NT2/D1 (cell line): Measurements from ENCODE around the gene DNAH17.

Experiments used
- DNase-seq: peaks from one replicate; pipeline ENCODE4 v3.0.0-alpha.2; 2011; ENCODE audit warnings: low read depth, low spot score
- H3K27me3 ChIP-seq: 2 replicates; pipeline ENCODE4 v1.6.0; 2011; ENCODE audit warnings: mild to moderate bottlenecking; ENCODE audit not compliant: insufficient read length, insufficient read depth
- H3K36me3 ChIP-seq: 2 replicates; pipeline ENCODE4 v1.6.1; 2011; ENCODE audit warnings: mild to moderate bottlenecking, low read length, mixed read lengths; ENCODE audit not compliant: insufficient read depth, insufficient read length
- H3K4me1 ChIP-seq: 2 replicates; pipeline ENCODE4 v1.5.1; 2011; ENCODE audit not compliant: insufficient read depth, insufficient read length
- H3K4me3 ChIP-seq: 2 replicates; pipeline ENCODE4 v1.5.1; 2011; ENCODE audit warnings: low read depth; ENCODE audit not compliant: insufficient read length
- H3K9ac ChIP-seq: 2 replicates; pipeline ENCODE4 v1.6.0; 2011; ENCODE audit warnings: low read depth; ENCODE audit not compliant: insufficient read length
- H3K9me3 ChIP-seq: 2 replicates; pipeline ENCODE4 v1.5.1; 2011; ENCODE audit warnings: mild to moderate bottlenecking, low read length; ENCODE audit not compliant: insufficient read depth
- SUZ12 ChIP-seq: IDR thresholded peaks from 2 replicates; pipeline ENCODE4 v1.6.1; 2011; ENCODE audit not compliant: insufficient read length, insufficient read depth; ENCODE audit errors: extremely low read depth
- YY1 ChIP-seq: IDR thresholded peaks from 2 replicates; pipeline ENCODE4 v1.6.1; 2011; ENCODE audit not compliant: insufficient read length, insufficient read depth
- ZNF274 ChIP-seq: IDR thresholded peaks from 2 replicates; pipeline ENCODE4 v1.6.1; 2011; ENCODE audit warnings: mild to moderate bottlenecking, low read depth, low read length

The DNAH17 gene

GRCh38 chr17:78548725-78549124 lies 28.5 kb downstream of the DNAH17 start:
- Histone ChIP-seq H3K36me3 (no peaks in the 10 kb centered on the region), H3K4me3 (no peak overlapping the region), H3K27me3 (peaks cover 2% of the 10 kb centered on the region), H3K9ac (no peak overlapping the region), H3K4me1 (no peaks in the 10 kb centered on the region), H3K9me3 (peaks cover 3% of the 10 kb centered on the region; the same call in 1 of the 2 replicates)
- TF ChIP-seq YY1 (no peak), ZNF274 (no peak), SUZ12 (no peak)
- no peak for DNase-seq

- Histone ChIP-seq H3K27me3 (peaks cover 2% of the 10 kb centered on the region), H3K9me3 (peaks cover 3% of the 10 kb centered on the region; the same call in 1 of the 2 replicates), H3K4me3 (no peak overlapping the region), H3K4me1 (no peaks in the 10 kb centered on the region), H3K36me3 (no peaks in the 10 kb centered on the region), H3K9ac (no peak overlapping the region)
- TF ChIP-seq YY1: no peak
- no peak for TF ChIP-seq SUZ12
- TF ChIP-seq ZNF274: no peak
- DNase-seq: no peak
Observed at GRCh38 chr17:78547035-78547434, 30.2 kb downstream of the DNAH17 start.

DNA sequence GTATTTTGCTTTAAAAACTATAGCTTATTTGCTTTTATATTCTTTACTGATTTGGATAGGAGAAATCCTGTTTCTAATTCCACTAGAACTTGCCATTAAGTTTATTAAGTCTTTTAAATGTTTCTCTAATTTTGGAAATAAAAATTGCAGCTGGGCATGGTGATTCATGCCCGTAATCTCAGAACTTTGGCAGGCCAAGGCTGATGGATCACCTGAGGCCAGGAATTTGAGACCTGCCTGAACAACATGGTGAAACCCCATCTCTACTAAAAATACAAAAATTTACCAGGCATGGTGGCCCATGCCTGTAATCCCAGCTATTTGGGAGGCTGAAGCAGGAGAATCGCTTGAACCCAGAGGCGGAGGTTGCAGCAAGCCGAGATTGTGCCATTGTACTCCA lies 30.7 kb downstream of the DNAH17 start:
- Histone ChIP-seq H3K36me3 (no peaks in the 10 kb centered on the region), H3K4me1 (peaks cover 3% of the 10 kb centered on the region), H3K9ac (no peak overlapping the region), H3K27me3 (peaks cover 2% of the 10 kb centered on the region), H3K9me3 (peaks cover 3% of the 10 kb centered on the region; the same call in 1 of the 2 replicates), H3K4me3 (no peak overlapping the region)
- TF ChIP-seq YY1: no peak
- no peak for TF ChIP-seq ZNF274
- no peak for TF ChIP-seq SUZ12
- DNase-seq: no peak

GRCh38 chr17:78544881-78545755 lies 32.1 kb downstream of the DNAH17 start:
- Histone ChIP-seq H3K4me1 (peaks cover 6% of the 10 kb centered on the region), H3K9ac (no peak overlapping the region), H3K4me3 (no peak overlapping the region), H3K27me3 (peaks cover 2% of the 10 kb centered on the region), H3K36me3 (no peaks in the 10 kb centered on the region), H3K9me3 (peaks cover 3% of the 10 kb centered on the region; the same call in 1 of the 2 replicates)
- TF ChIP-seq ZNF274 (no peak), SUZ12 (no peak)
- DNase-seq: no peak

- no peak overlapping the region for H3K9ac ChIP-seq
- TF ChIP-seq YY1 (no peak), SUZ12 (no peak), ZNF274 (no peak)
- no peak overlapping the region for H3K4me3 ChIP-seq
- no peaks in the 10 kb centered on the region for H3K27me3 ChIP-seq
- H3K9me3 ChIP-seq: no peaks in the 10 kb centered on the region
- peaks cover 10% of the 10 kb centered on the region for H3K4me1 ChIP-seq
- no peak for DNase-seq
- no peaks in the 10 kb centered on the region for H3K36me3 ChIP-seq
Observed at GRCh38 chr17:78541488-78542206, 35.5 kb downstream of the DNAH17 start.

- TF ChIP-seq YY1 (no peak), SUZ12 (no peak), ZNF274 (no peak)
- Histone ChIP-seq H3K9me3 (no peaks in the 10 kb centered on the region), H3K4me3 (no peak overlapping the region), H3K27me3 (no peaks in the 10 kb centered on the region), H3K9ac (no peak overlapping the region), H3K36me3 (no peaks in the 10 kb centered on the region), H3K4me1 (peaks cover 10% of the 10 kb centered on the region)
- no peak for DNase-seq
Observed at GRCh38 chr17:78539781-78540180, 37.4 kb downstream of the DNAH17 start.
